Endothelial cell of umbilical vein (primary cell): ENCODE data around the gene RUSC2. TPM values are rescaled to one million over a fixed set of nuclear protein-coding genes. Genes with fewer than 3 reads are reported as not detected.

Experiments
- BruUV-seq: library from RNA; stranded (reverse); fragments of 400-500 nt; replicated peaks from 2 replicates; lab custom pipeline; 2021; lab: Mats Ljungman, UMichigan
- CTCF ChIA-PET: fragments of 300-600, 350-600 bp; sonication (Branson Sonifier 250); formaldehyde crosslinking; loops from one replicate; lab custom pipeline; 2021; ENCODE audit warnings: antibody characterized with exemption, inconsistent platforms; lab: Charles Lee
- POLR2A ChIA-PET: fragments of 300-600, 350-600 bp; sonication (Branson Sonifier 250); formaldehyde crosslinking; loops from one replicate; lab custom pipeline; 2021; ENCODE audit warnings: antibody characterized with exemption, inconsistent platforms; lab: Charles Lee
- DNase-seq: peaks from one replicate; pipeline ENCODE4 v3.0.0-alpha.2; 2011; ENCODE audit warnings: low read depth, low spot score
- FAIRE-seq: peaks from 2 replicates; lab custom pipeline; 2011; peaks lifted over from hg19 to GRCh38; lab: Jason Lieb, UNC
- H2AFZ ChIP-seq: 2 replicates; pipeline ENCODE4 v1.6.0; 2012; ENCODE audit warnings: low read depth, low read length, control low read depth, inconsistent platforms
- H3K27ac ChIP-seq: 2 replicates; pipeline ENCODE4 v1.5.1; 2011; ENCODE audit warnings: low read depth, mild to moderate bottlenecking, control low read depth, low read length, moderate library complexity; ENCODE audit not compliant: insufficient read depth
- H3K27me3 ChIP-seq, 2 experiments: 2 replicates each; pipeline versions ENCODE4 v1.6.0 to v1.6.1; 2011; ENCODE audit warnings: low read length in 2 of 2, mixed read lengths in 1 of 2; ENCODE audit not compliant: control insufficient read depth in 2 of 2, insufficient read depth in 2 of 2
- H3K36me3 ChIP-seq, 2 experiments: 2 replicates in 1 of 2; 3 replicates in 1 of 2; pipeline ENCODE4 v1.5.1; 2011; ENCODE audit warnings: low read length in 2 of 2, mild to moderate bottlenecking in 1 of 2, moderate library complexity in 1 of 2; ENCODE audit not compliant: control insufficient read depth in 2 of 2, insufficient read depth in 2 of 2; ENCODE audit errors: extremely low read depth in 1 of 2
- H3K4me1 ChIP-seq: 3 replicates; pipeline ENCODE4 v1.5.1; 2011; ENCODE audit warnings: mild to moderate bottlenecking, low read length; ENCODE audit not compliant: control insufficient read depth, insufficient read depth; ENCODE audit errors: extremely low read depth
- H3K4me2 ChIP-seq: 2 replicates; pipeline ENCODE4 v1.6.1; 2011; ENCODE audit warnings: low read length, control low read depth, mixed read lengths; ENCODE audit not compliant: insufficient read depth
- H3K4me3 ChIP-seq, 3 experiments: fragments of 200-600 bp in 1 of 3; sonication (generic), shearing (Covaris generic) in 1 of 3; replicated peaks in 1 of 3; 2 replicates each; pipeline ENCODE4 v1.5.1; 2011 to 2016; ENCODE audit warnings: control low read depth in 3 of 3, low read length in 3 of 3, mild to moderate bottlenecking in 2 of 3, inconsistent platforms in 1 of 3, low read depth in 1 of 3, moderate library complexity in 1 of 3; ENCODE audit not compliant: insufficient read depth in 1 of 3
- H3K79me2 ChIP-seq: 2 replicates; pipeline ENCODE4 v1.6.0; 2012; ENCODE audit warnings: low read length, inconsistent platforms; ENCODE audit not compliant: control insufficient read depth, insufficient read depth
- H3K9ac ChIP-seq: replicated peaks from 2 replicates; pipeline ENCODE3; 2011; ENCODE audit warnings: low read length, control low read depth; ENCODE audit not compliant: insufficient read depth; ENCODE audit errors: extremely low read depth
- H3K9me1 ChIP-seq: replicated peaks from 3 replicates; pipeline ENCODE4 v1.6.0; 2011; ENCODE audit warnings: mild to moderate bottlenecking, low read length; ENCODE audit not compliant: control insufficient read depth, insufficient read depth; ENCODE audit errors: extremely low read depth
- H3K9me3 ChIP-seq: replicated peaks from 2 replicates; pipeline ENCODE4 v1.5.1; 2012; ENCODE audit warnings: low read length, inconsistent platforms; ENCODE audit not compliant: control insufficient read depth, insufficient read depth
- H4K20me1 ChIP-seq: replicated peaks from 2 replicates; pipeline ENCODE3; 2011; ENCODE audit warnings: mild to moderate bottlenecking, low read length; ENCODE audit not compliant: control insufficient read depth, insufficient read depth; ENCODE audit errors: extremely low read depth
- CTCF ChIP-seq, 2 donors: IDR thresholded peaks; 1 replicate in 1 of 2; 2 replicates in 1 of 2; pipeline ENCODE4 v1.5.1; 2011; ENCODE audit warnings: low read length in 2 of 2, mild to moderate bottlenecking in 2 of 2, moderate library complexity in 2 of 2, control low read depth in 1 of 2, inconsistent platforms in 1 of 2, low read depth in 1 of 2; ENCODE audit not compliant: insufficient read depth in 1 of 2; ENCODE audit errors: extremely low read depth in 1 of 2
- EZH2 ChIP-seq: IDR thresholded peaks from 2 replicates; pipeline ENCODE4 v1.6.1; 2012; ENCODE audit warnings: borderline replicate concordance, low read depth, mild to moderate bottlenecking, moderate library complexity, low read length, inconsistent platforms; ENCODE audit not compliant: severe bottlenecking
- GATA2 ChIP-seq: IDR thresholded peaks from 2 replicates; pipeline ENCODE4 v1.7.0; 2011; ENCODE audit warnings: low read depth, mild to moderate bottlenecking, moderate library complexity, mixed read lengths, low read length; ENCODE audit not compliant: insufficient read length, insufficient read depth
- MAX ChIP-seq: IDR thresholded peaks from 2 replicates; pipeline ENCODE4 v1.6.1; 2011; ENCODE audit not compliant: insufficient read depth, insufficient read length
- MYC ChIP-seq: IDR thresholded peaks from one replicate; pipeline ENCODE4 v1.6.1; 2011; ENCODE audit warnings: mild to moderate bottlenecking, low read depth, low read length
- POLR2A ChIP-seq: IDR thresholded peaks from 2 replicates; pipeline ENCODE4 v1.6.1; 2012; ENCODE audit warnings: low read depth, mild to moderate bottlenecking, control low read depth, low read length
- POLR2AphosphoS5 ChIP-seq: IDR thresholded peaks from 2 replicates; pipeline ENCODE4 v1.6.1; 2012; ENCODE audit warnings: low read depth, mild to moderate bottlenecking, control low read depth, low read length, moderate library complexity; ENCODE audit not compliant: insufficient read depth
- dilution Hi-C: fragments of 300-500 bp; cut with MboI; formaldehyde crosslinking; loops from one replicate; pipeline ENCODE4 v1.15.0; 2019; ENCODE audit warnings: low sequenced_read_pairs; ENCODE audit not compliant: extremely low pct_ligation_motif_present
- intact Hi-C: fragments of 100-400 bp; cut with micrococcal nuclease; formaldehyde crosslinking; loops from one replicate; pipeline ENCODE4 v1.10.0; 2022
- polyA plus RNA-seq, 4 experiments: library from polyadenylated mRNA; depleted of rRNA in 3 of 4; stranded (reverse) in 3 of 4; unstranded in 1 of 4; fragments of >200 nt; gene quantifications; 2 replicates each; pipeline versions ENCODE4 v1.2.1 to v1.2.3, GENCODE V29; 2011 to 2012; ENCODE audit warnings: missing spikeins in 1 of 4
- total RNA-seq: library from RNA; stranded (reverse); gene quantifications from 2 replicates; pipeline ENCODE4 v1.2.3, GENCODE V29; 2021

The RUSC2 gene
- total and polyA plus RNA-seq, 2 donors (not counting 3 experiments of a cell fraction or from before 2014, with no cell fraction given) = 26.1 to 46.2 TPM

GRCh38 chr9:35452481-35452880, 37.4 kb upstream of the RUSC2 start:
- Histone ChIP-seq H2AFZ (no peak overlapping the region), H3K79me2 (no peaks in the 10 kb centered on the region), H3K27me3 (peaks cover 10 to 11% of the 10 kb centered on the region in 2 experiments), H4K20me1 (no peaks in the 10 kb centered on the region), H3K9me3 (no peaks in the 10 kb centered on the region), H3K27ac (no peak overlapping the region), H3K9ac (no peak overlapping the region), H3K4me1 (no peaks in the 10 kb centered on the region), H3K4me3 (no peak overlapping the region), H3K9me1 (no peaks in the 10 kb centered on the region), H3K36me3 (no peaks in the 10 kb centered on the region), H3K4me2 (no peak overlapping the region)
- no peak for FAIRE-seq
- no TSS peak for BruUV-seq
- ChIA-PET CTCF (interaction anchor here (1.0 to 1.6 kb wide), 3 partner anchors 11 to 101 kb away, joined by 3 to 6 read pairs (median 4); no protein-coding TSS in a partner anchor), POLR2A (no interaction called here)
- dilution Hi-C loops (no loop called here), intact Hi-C loops (no loop called here)
- TF ChIP-seq EZH2 (no peak), CTCF (IDR thresholded peaks at IDR 0.05; ENCODE audit: extremely low read depth in 1 of 2, insufficient read depth in 1 of 2, low read depth in 1 of 2, low read length in 2 of 2) (peak in 1 of 2 donors; percentile 8), GATA2 (no peak), POLR2AphosphoS5 (no peak), POLR2A (no peak)
- no peak for DNase-seq

GRCh38 chr9:35453786-35454185, 36.1 kb upstream of the RUSC2 start:
- Histone ChIP-seq H3K9me3 (no peaks in the 10 kb centered on the region), H4K20me1 (no peaks in the 10 kb centered on the region), H3K27ac (no peak overlapping the region), H3K27me3 (peaks cover 7 to 10% of the 10 kb centered on the region in 2 experiments), H3K9ac (no peak overlapping the region), H3K9me1 (no peaks in the 10 kb centered on the region), H3K4me2 (no peak overlapping the region), H2AFZ (no peak overlapping the region), H3K4me1 (no peaks in the 10 kb centered on the region), H3K36me3 (no peaks in the 10 kb centered on the region), H3K4me3 (no peak overlapping the region), H3K79me2 (no peaks in the 10 kb centered on the region)
- ChIA-PET POLR2A (no interaction called here), CTCF (interaction anchor here (1.4 kb wide), 1 partner anchor 69 kb away, joined by 3 read pairs; no protein-coding TSS in a partner anchor)
- dilution Hi-C loops (no loop called here), intact Hi-C loops (no loop called here)
- TF ChIP-seq MYC (no peak), EZH2 (no peak), POLR2AphosphoS5 (no peak), MAX (no peak)
- no peak for DNase-seq
- BruUV-seq = no TSS peak
- FAIRE-seq = no peak
